Thyroid gland (tissue), 4 donors: Measurements from ENCODE around the gene SMIM41.

Experiments
- CTCF ChIP-seq, 6 experiments: fragments of 200-600 bp in 3 of 6; fragments of 450-650 bp in 3 of 6; sonication (generic) in 3 of 6; IDR thresholded peaks; one replicate each; pipeline ENCODE4 v1.5.1; 2016 to 2019; ENCODE audit warnings: antibody characterized with exemption in 6 of 6, mild to moderate bottlenecking in 2 of 6, inconsistent platforms in 1 of 6, moderate library complexity in 1 of 6
- POLR2A ChIP-seq, 2 donors: fragments of 450-650 bp; IDR thresholded peaks; one replicate each; pipeline ENCODE4 v1.6.1; 2017; ENCODE audit warnings: antibody characterized with exemption in 2 of 2, mild to moderate bottlenecking in 2 of 2, moderate library complexity in 1 of 2

GRCh38 chr12:52156311-52156710 is 76.8 kb downstream of the SMIM41 start:
- no peak for TF ChIP-seq CTCF (IDR thresholded peaks at IDR 0.05)
- TF ChIP-seq POLR2A (IDR thresholded peaks at IDR 0.05) = no peak
